ENCODE results near the gene NADSYN1. TPM values are rescaled to one million over a fixed set of nuclear protein-coding genes. Genes with fewer than 3 reads are reported as not detected.

Gene NADSYN1
- total RNA-seq, 1 experiment from 2014 or later = 35.5 TPM

DNA sequence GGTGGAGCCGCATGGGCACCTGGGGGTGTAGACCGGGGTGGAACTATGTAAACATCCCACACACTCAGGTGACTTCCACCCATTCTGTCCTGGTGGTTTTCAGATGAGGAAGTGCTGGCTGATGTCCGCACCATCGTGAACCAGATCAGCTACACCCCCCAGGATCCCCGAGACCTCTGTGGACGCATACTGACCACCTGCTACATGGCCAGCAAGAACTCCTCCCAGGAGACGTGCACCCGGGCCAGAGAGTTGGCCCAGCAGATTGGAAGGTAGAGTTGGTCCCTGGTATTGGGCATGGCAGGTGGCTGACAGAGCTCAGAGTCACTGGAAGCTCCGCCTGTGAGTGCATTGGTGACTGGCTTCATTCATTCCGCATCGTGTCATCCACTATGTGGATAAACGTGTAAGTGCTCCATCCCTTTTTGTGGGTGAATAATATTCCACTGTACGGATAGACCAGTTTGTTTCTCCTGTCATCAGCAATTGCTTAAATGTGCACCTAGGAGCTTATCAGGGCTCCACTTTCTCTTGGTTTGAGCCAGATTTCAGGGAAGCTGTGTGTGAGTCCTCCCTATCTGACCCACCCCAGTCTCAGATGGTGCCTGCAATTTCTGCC, 29.9 kb downstream of the NADSYN1 start:
- BruUV-seq (replicated peaks) = no TSS peak
- H3K9me3 ChIP-seq (ENCODE audit: low read depth, low read length, poor library complexity, severe bottlenecking) = no peaks in the 10 kb centered on the region
- H3K4me1 ChIP-seq (ENCODE audit: insufficient read depth, low read length, poor library complexity, severe bottlenecking) = no peaks in the 10 kb centered on the region
- ChIA-PET POLR2A (ENCODE audit: low non-redundant PET) (no interaction called here), CTCF (no interaction called here)
- no peak overlapping the region for H3K27ac ChIP-seq (ENCODE audit: low read depth, low read length, poor library complexity, severe bottlenecking)
- no peak for DNase-seq (ENCODE audit: low spot score)
- peaks cover 11% of the 10 kb centered on the region for H3K36me3 ChIP-seq (ENCODE audit: insufficient read depth, low read length, poor library complexity, severe bottlenecking)
- H3K27me3 ChIP-seq (replicated peaks; ENCODE audit: insufficient read depth, low read depth, low read length, poor library complexity) = no peaks in the 10 kb centered on the region
- TF ChIP-seq, protein P1, sequence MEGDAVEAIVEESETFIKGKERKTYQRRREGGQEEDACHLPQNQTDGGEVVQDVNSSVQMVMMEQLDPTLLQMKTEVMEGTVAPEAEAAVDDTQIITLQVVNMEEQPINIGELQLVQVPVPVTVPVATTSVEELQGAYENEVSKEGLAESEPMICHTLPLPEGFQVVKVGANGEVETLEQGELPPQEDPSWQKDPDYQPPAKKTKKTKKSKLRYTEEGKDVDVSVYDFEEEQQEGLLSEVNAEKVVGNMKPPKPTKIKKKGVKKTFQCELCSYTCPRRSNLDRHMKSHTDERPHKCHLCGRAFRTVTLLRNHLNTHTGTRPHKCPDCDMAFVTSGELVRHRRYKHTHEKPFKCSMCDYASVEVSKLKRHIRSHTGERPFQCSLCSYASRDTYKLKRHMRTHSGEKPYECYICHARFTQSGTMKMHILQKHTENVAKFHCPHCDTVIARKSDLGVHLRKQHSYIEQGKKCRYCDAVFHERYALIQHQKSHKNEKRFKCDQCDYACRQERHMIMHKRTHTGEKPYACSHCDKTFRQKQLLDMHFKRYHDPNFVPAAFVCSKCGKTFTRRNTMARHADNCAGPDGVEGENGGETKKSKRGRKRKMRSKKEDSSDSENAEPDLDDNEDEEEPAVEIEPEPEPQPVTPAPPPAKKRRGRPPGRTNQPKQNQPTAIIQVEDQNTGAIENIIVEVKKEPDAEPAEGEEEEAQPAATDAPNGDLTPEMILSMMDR (conservative IDR thresholded peaks at IDR 0.05; ENCODE audit: low read depth, low read length) = no peak
- TF ChIP-seq EZH2 (IDR thresholded peaks at IDR 0.05; ENCODE audit: borderline replicate concordance, low read depth, low read length, poor library complexity, severe bottlenecking) = no peak
- intact Hi-C loops (cut with micrococcal nuclease; ENCODE audit: unreplicated experiment) = no loop called here
- no peak overlapping the region for H3K4me3 ChIP-seq (ENCODE audit: low read depth, low read length, poor library complexity, severe bottlenecking)

GRCh38 chr11:71483692-71484091, 30.7 kb downstream of the NADSYN1 start:
- H3K4me3 ChIP-seq (ENCODE audit: low read depth, low read length, poor library complexity, severe bottlenecking) = no peak overlapping the region
- TF ChIP-seq EZH2 (IDR thresholded peaks at IDR 0.05; ENCODE audit: borderline replicate concordance, low read depth, low read length, poor library complexity, severe bottlenecking) = no peak
- TF ChIP-seq, protein P1 (conservative IDR thresholded peaks at IDR 0.05; ENCODE audit: low read depth, low read length) = no peak
- H3K27me3 ChIP-seq (replicated peaks; ENCODE audit: insufficient read depth, low read depth, low read length, poor library complexity) = no peaks in the 10 kb centered on the region
- no peak for DNase-seq (ENCODE audit: low spot score)
- H3K36me3 ChIP-seq (ENCODE audit: insufficient read depth, low read length, poor library complexity, severe bottlenecking) = peaks cover 11% of the 10 kb centered on the region
- no peaks in the 10 kb centered on the region for H3K9me3 ChIP-seq (ENCODE audit: low read depth, low read length, poor library complexity, severe bottlenecking)
- ChIA-PET POLR2A (ENCODE audit: low non-redundant PET) (no interaction called here), CTCF (no interaction called here)
- BruUV-seq (replicated peaks) = no TSS peak
- H3K27ac ChIP-seq (ENCODE audit: low read depth, low read length, poor library complexity, severe bottlenecking) = no peak overlapping the region
- intact Hi-C loops (cut with micrococcal nuclease; ENCODE audit: unreplicated experiment) = no loop called here
- no peaks in the 10 kb centered on the region for H3K4me1 ChIP-seq (ENCODE audit: insufficient read depth, low read length, poor library complexity, severe bottlenecking)

GRCh38 chr11:71484248-71485062, 31.5 kb downstream of the NADSYN1 start:
- intact Hi-C loops (cut with micrococcal nuclease; ENCODE audit: unreplicated experiment) = no loop called here
- Histone ChIP-seq H3K36me3 (ENCODE audit: insufficient read depth, low read length, poor library complexity, severe bottlenecking) (peaks cover 11% of the 10 kb centered on the region), H3K27ac (ENCODE audit: low read depth, low read length, poor library complexity, severe bottlenecking) (no peak overlapping the region), H3K9me3 (ENCODE audit: low read depth, low read length, poor library complexity, severe bottlenecking) (no peaks in the 10 kb centered on the region), H3K4me3 (ENCODE audit: low read depth, low read length, poor library complexity, severe bottlenecking) (no peak overlapping the region), H3K27me3 (replicated peaks; ENCODE audit: insufficient read depth, low read depth, low read length, poor library complexity) (no peaks in the 10 kb centered on the region), H3K4me1 (ENCODE audit: insufficient read depth, low read length, poor library complexity, severe bottlenecking) (no peaks in the 10 kb centered on the region)
- TF ChIP-seq EZH2 (IDR thresholded peaks at IDR 0.05; ENCODE audit: borderline replicate concordance, low read depth, low read length, poor library complexity, severe bottlenecking) = no peak
- TF ChIP-seq, protein P1 (conservative IDR thresholded peaks at IDR 0.05; ENCODE audit: low read depth, low read length) = no peak
- ChIA-PET CTCF (no interaction called here), POLR2A (ENCODE audit: low non-redundant PET) (no interaction called here)
- no TSS peak for BruUV-seq (replicated peaks)
- DNase-seq (ENCODE audit: low spot score) = no peak
